NT2/D1 (cell line): ENCODE measurements around the gene CEACAM21.
"Not testable (repeated sequence)": the region's sequence is repeated elsewhere in the genome, so short reads cannot be mapped to it uniquely, and the experiment has no call there.

Experiments used
- DNase-seq: peaks from one replicate; pipeline ENCODE4 v3.0.0-alpha.2; 2011; ENCODE audit warnings: low read depth, low spot score
- H3K27me3 ChIP-seq: 2 replicates; pipeline ENCODE4 v1.6.0; 2011; ENCODE audit warnings: mild to moderate bottlenecking; ENCODE audit not compliant: insufficient read length, insufficient read depth
- H3K36me3 ChIP-seq: 2 replicates; pipeline ENCODE4 v1.6.1; 2011; ENCODE audit warnings: mild to moderate bottlenecking, low read length, mixed read lengths; ENCODE audit not compliant: insufficient read depth, insufficient read length
- H3K4me1 ChIP-seq: 2 replicates; pipeline ENCODE4 v1.5.1; 2011; ENCODE audit not compliant: insufficient read depth, insufficient read length
- H3K4me3 ChIP-seq: 2 replicates; pipeline ENCODE4 v1.5.1; 2011; ENCODE audit warnings: low read depth; ENCODE audit not compliant: insufficient read length
- H3K9ac ChIP-seq: 2 replicates; pipeline ENCODE4 v1.6.0; 2011; ENCODE audit warnings: low read depth; ENCODE audit not compliant: insufficient read length
- H3K9me3 ChIP-seq: 2 replicates; pipeline ENCODE4 v1.5.1; 2011; ENCODE audit warnings: mild to moderate bottlenecking, low read length; ENCODE audit not compliant: insufficient read depth
- SUZ12 ChIP-seq: IDR thresholded peaks from 2 replicates; pipeline ENCODE4 v1.6.1; 2011; ENCODE audit not compliant: insufficient read length, insufficient read depth; ENCODE audit errors: extremely low read depth
- YY1 ChIP-seq: IDR thresholded peaks from 2 replicates; pipeline ENCODE4 v1.6.1; 2011; ENCODE audit not compliant: insufficient read length, insufficient read depth
- ZNF274 ChIP-seq: IDR thresholded peaks from 2 replicates; pipeline ENCODE4 v1.6.1; 2011; ENCODE audit warnings: mild to moderate bottlenecking, low read depth, low read length

CEACAM21 gene

GRCh38 chr19:41577144-41577830 lies 1.3 kb downstream of the CEACAM21 start:
- Histone ChIP-seq H3K36me3 (no peaks in the 10 kb centered on the region), H3K27me3 (peaks cover 86% of the 10 kb centered on the region), H3K9ac (no peak overlapping the region), H3K4me3 (no peak overlapping the region), H3K4me1 (no peaks in the 10 kb centered on the region), H3K9me3 (peaks cover 24% of the 10 kb centered on the region)
- TF ChIP-seq SUZ12, result no peak
- TF ChIP-seq ZNF274, result no peak
- TF ChIP-seq YY1, result no peak
- DNase-seq, result no peak

GRCh38 chr19:41577833-41578232 lies 1.9 kb downstream of the CEACAM21 start:
- no peak for DNase-seq
- H3K4me1 ChIP-seq, result no peaks in the 10 kb centered on the region
- peaks cover 80% of the 10 kb centered on the region for H3K27me3 ChIP-seq
- peaks cover 29% of the 10 kb centered on the region for H3K9me3 ChIP-seq
- TF ChIP-seq YY1, result no peak
- no peak for TF ChIP-seq ZNF274
- no peak for TF ChIP-seq SUZ12
- H3K4me3 ChIP-seq, result no peak overlapping the region
- no peak overlapping the region for H3K9ac ChIP-seq
- H3K36me3 ChIP-seq, result no peaks in the 10 kb centered on the region

- no peak for TF ChIP-seq SUZ12
- no peak for TF ChIP-seq ZNF274
- no peak for TF ChIP-seq YY1
- no peaks in the 10 kb centered on the region for H3K36me3 ChIP-seq
- no peak for DNase-seq
- H3K27me3 ChIP-seq, result peaks cover 75% of the 10 kb centered on the region
- peaks cover 29% of the 10 kb centered on the region for H3K9me3 ChIP-seq
- H3K9ac ChIP-seq, result no peak overlapping the region
- H3K4me1 ChIP-seq, result no peaks in the 10 kb centered on the region
- no peak overlapping the region for H3K4me3 ChIP-seq
These were observed 2.9 kb downstream of the CEACAM21 start for GRCh38 chr19:41578886-41579285.

- H3K9ac ChIP-seq, H3K4me3 ChIP-seq, DNase-seq, H3K4me1 ChIP-seq, H3K36me3 ChIP-seq: not testable (repeated sequence)
- H3K27me3 ChIP-seq, result peaks cover 76% of the 10 kb centered on the region
- H3K9me3 ChIP-seq, result peaks cover 23% of the 10 kb centered on the region; the same call in 1 of the 2 replicates
These were observed 5.1 kb downstream of the CEACAM21 start for GRCh38 chr19:41581068-41581467.

GRCh38 chr19:41582577-41583182 lies 6.7 kb downstream of the CEACAM21 start:
- H3K4me1 ChIP-seq, H3K36me3 ChIP-seq, DNase-seq, H3K4me3 ChIP-seq, H3K9ac ChIP-seq: not testable (repeated sequence)
- H3K27me3 ChIP-seq, result peaks cover 75% of the 10 kb centered on the region
- H3K9me3 ChIP-seq, result peaks cover 23% of the 10 kb centered on the region; the same call in 1 of the 2 replicates

- Histone ChIP-seq H3K4me1 (no peaks in the 10 kb centered on the region), H3K9me3 (peaks cover 23% of the 10 kb centered on the region; the same call in 1 of the 2 replicates)
- TF ChIP-seq SUZ12, result no peak
- TF ChIP-seq YY1, result no peak
- TF ChIP-seq ZNF274, result no peak
These were observed 8.4 kb downstream of the CEACAM21 start for GRCh38 chr19:41584260-41584810.

GRCh38 chr19:41584931-41585330 lies 9.0 kb downstream of the CEACAM21 start:
- Histone ChIP-seq H3K4me3 (no peak overlapping the region), H3K36me3 (no peaks in the 10 kb centered on the region), H3K9ac (no peak overlapping the region), H3K9me3 (peaks cover 23% of the 10 kb centered on the region; the same call in 1 of the 2 replicates), H3K27me3 (peaks cover 75% of the 10 kb centered on the region), H3K4me1 (no peaks in the 10 kb centered on the region)
- no peak for DNase-seq
- TF ChIP-seq SUZ12 (no peak), YY1 (no peak), ZNF274 (no peak)

More at GRCh38 chr19:41584260-41584810, 8.4 kb downstream of the CEACAM21 start:
- H3K9ac ChIP-seq, result no peak overlapping the region
- H3K27me3 ChIP-seq, result peaks cover 75% of the 10 kb centered on the region
- no peak overlapping the region for H3K4me3 ChIP-seq
- DNase-seq, result no peak
- H3K36me3 ChIP-seq, result no peaks in the 10 kb centered on the region
